SK-N-MC (cell line): Measurements from ENCODE around the gene SETD3.

Experiments used
- DNase-seq: peaks from one replicate; pipeline ENCODE4 v3.0.0-alpha.2; 2011; ENCODE audit warnings: low read depth, low spot score
- H3K27ac ChIP-seq: fragments of 200-600 bp; sonication (generic); 2 replicates; pipeline ENCODE4 v1.5.1; 2016; ENCODE audit warnings: mixed run types
- H3K36me3 ChIP-seq: fragments of 200-600 bp; sonication (generic); 2 replicates; pipeline ENCODE4 v1.6.1; 2017; ENCODE audit warnings: antibody characterized with exemption, low read length, mixed read lengths; ENCODE audit not compliant: insufficient read depth
- H3K4me3 ChIP-seq: fragments of 200-600 bp; sonication (generic); 2 replicates; pipeline ENCODE4 v1.5.1; 2016
- H3K9ac ChIP-seq: fragments of 200-600 bp; sonication (generic); 2 replicates; pipeline ENCODE4 v1.8.0; 2017; ENCODE audit warnings: mixed run types, mixed read lengths; ENCODE audit not compliant: insufficient read length
- H3K9me3 ChIP-seq: fragments of 200-600 bp; sonication (generic); 2 replicates; pipeline ENCODE4 v1.6.1; 2017; ENCODE audit warnings: low read depth, mild to moderate bottlenecking, antibody characterized with exemption, low read length, moderate library complexity, mixed read lengths
- EZH2 ChIP-seq: fragments of 200-600 bp; sonication (generic); IDR thresholded peaks from one replicate; pipeline ENCODE4 v1.6.1; 2017; ENCODE audit warnings: antibody characterized with exemption
- FOXP2 ChIP-seq: optimal IDR thresholded peaks from 2 replicates; pipeline ENCODE3; 2011; ENCODE audit warnings: mild to moderate bottlenecking, moderate library complexity; ENCODE audit not compliant: insufficient read depth; ENCODE audit errors: extremely low read length, control extremely low read depth
- POLR2AphosphoS5 ChIP-seq: IDR thresholded peaks from 2 replicates; pipeline ENCODE4 v1.6.1; 2012; ENCODE audit warnings: mild to moderate bottlenecking, low read depth, low read length, borderline replicate concordance

Gene SETD3

GRCh38 chr14:99522934-99523703 is 42.5 kb upstream of the SETD3 start:
- no peaks in the 10 kb centered on the region for H3K9me3 ChIP-seq
- no peaks in the 10 kb centered on the region for H3K36me3 ChIP-seq
- TF ChIP-seq FOXP2 (no peak), POLR2AphosphoS5 (no peak), EZH2 (no peak)
- no peak overlapping the region for H3K27ac ChIP-seq
- no peak overlapping the region for H3K9ac ChIP-seq
- no peak overlapping the region for H3K4me3 ChIP-seq
- DNase-seq: no peak

- no peaks in the 10 kb centered on the region for H3K36me3 ChIP-seq
- no peak overlapping the region for H3K9ac ChIP-seq
- no peak overlapping the region for H3K27ac ChIP-seq
- H3K9me3 ChIP-seq: no peaks in the 10 kb centered on the region
- no peak overlapping the region for H3K4me3 ChIP-seq
- no peak for TF ChIP-seq EZH2
- no peak for TF ChIP-seq POLR2AphosphoS5
- DNase-seq: no peak
Observed at GRCh38 chr14:99522457-99522891, 41.8 kb upstream of the SETD3 start.

DNA sequence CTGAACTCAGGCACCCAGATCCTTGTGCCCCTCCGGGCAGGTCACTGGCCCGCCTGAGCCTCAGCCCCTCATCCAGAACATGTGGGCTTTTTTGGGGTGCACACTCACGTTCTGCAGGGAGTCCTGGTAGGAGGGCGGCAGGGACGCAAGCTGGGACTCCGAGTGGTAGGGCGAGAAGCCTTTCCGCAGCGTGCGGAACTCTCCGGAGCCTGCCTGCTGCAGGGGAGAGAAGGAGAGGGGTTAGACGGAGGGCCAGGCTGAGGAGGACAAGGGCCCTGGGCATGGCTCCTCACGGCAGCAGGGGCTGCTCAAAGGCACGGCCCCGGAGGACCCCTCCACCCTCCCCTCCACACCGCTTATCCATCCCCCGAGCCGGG is 41.4 kb upstream of the SETD3 start:
- H3K27ac ChIP-seq: no peak overlapping the region
- no peaks in the 10 kb centered on the region for H3K36me3 ChIP-seq
- no peaks in the 10 kb centered on the region for H3K9me3 ChIP-seq
- H3K4me3 ChIP-seq: no peak overlapping the region
- TF ChIP-seq FOXP2 (no peak), EZH2 (no peak), POLR2AphosphoS5 (no peak)
- H3K9ac ChIP-seq: no peak overlapping the region
- no peak for DNase-seq

- DNase-seq: no peak
- no peak for TF ChIP-seq POLR2AphosphoS5
- no peak for TF ChIP-seq EZH2
- no peak for TF ChIP-seq FOXP2
- Histone ChIP-seq H3K36me3 (no peaks in the 10 kb centered on the region), H3K27ac (no peak overlapping the region), H3K9ac (no peak overlapping the region), H3K9me3 (no peaks in the 10 kb centered on the region), H3K4me3 (no peak overlapping the region)
Observed at GRCh38 chr14:99521176-99522024, 40.7 kb upstream of the SETD3 start.

- H3K4me3 ChIP-seq: no peak overlapping the region
- DNase-seq: no peak
- no peaks in the 10 kb centered on the region for H3K36me3 ChIP-seq
- no peak overlapping the region for H3K27ac ChIP-seq
- H3K9me3 ChIP-seq: no peaks in the 10 kb centered on the region
- no peak overlapping the region for H3K9ac ChIP-seq
- no peak for TF ChIP-seq FOXP2
- no peak for TF ChIP-seq POLR2AphosphoS5
- no peak for TF ChIP-seq EZH2
Observed at GRCh38 chr14:99520571-99521081, 40.0 kb upstream of the SETD3 start.

- H3K9ac ChIP-seq: no peak overlapping the region
- TF ChIP-seq POLR2AphosphoS5 (no peak), FOXP2 (no peak), EZH2 (no peak)
- no peaks in the 10 kb centered on the region for H3K9me3 ChIP-seq
- no peak for DNase-seq
- H3K36me3 ChIP-seq: peaks cover 3% of the 10 kb centered on the region; the same call in 1 of the 2 replicates
- H3K27ac ChIP-seq: no peak overlapping the region
- H3K4me3 ChIP-seq: no peak overlapping the region
Observed at GRCh38 chr14:99519931-99520421, 39.3 kb upstream of the SETD3 start.

GRCh38 chr14:99519347-99519881 is 38.8 kb upstream of the SETD3 start:
- no peak overlapping the region for H3K27ac ChIP-seq
- TF ChIP-seq EZH2 (no peak), POLR2AphosphoS5 (no peak), FOXP2 (no peak)

DNA sequence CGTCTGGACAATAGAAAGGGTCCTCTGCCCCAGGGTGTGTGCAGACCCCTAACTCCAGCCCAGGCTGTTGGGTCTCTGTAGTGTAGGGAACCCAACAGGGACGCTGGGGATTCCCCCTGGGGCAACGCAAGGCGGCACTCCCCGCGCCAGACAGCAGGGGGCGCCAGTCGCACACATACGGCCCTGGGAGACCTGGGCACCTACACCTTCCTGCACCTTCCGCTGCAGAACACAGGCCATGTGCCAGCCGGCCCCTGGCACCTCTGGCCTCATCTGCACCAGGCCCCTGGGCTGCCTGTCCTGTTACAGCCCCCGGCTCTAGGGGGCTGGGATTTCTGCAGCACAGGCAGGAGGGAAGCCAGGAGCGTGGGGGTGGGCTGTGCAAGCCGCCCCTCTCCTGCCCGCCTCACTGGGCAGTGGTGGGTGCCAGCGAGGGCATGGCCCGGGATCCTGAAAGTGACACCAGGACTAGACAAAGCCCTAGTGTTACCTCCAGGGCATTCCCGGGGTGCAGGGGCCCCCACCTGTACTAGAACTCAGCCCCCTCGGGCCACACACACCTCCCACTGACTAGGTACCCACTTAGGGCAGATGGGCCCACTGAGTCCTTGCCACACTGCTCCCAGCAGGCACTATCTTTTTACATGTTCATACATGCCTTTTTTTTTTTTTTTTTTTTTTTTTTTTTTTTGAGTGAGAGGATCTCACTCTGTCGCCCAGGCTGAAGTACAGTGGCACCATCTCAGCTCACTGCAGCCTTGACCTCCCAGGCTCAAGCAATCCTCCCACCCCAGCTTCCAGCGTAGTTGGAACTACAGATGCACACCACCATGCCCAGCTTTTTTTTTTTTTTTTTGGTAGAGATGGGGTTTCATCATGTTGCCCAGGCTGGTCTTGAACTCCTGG is 38.0 kb upstream of the SETD3 start:
- DNase-seq: no peak
- TF ChIP-seq EZH2 (no peak), POLR2AphosphoS5 (no peak), FOXP2 (no peak)
- H3K9me3 ChIP-seq: no peaks in the 10 kb centered on the region
- H3K4me3 ChIP-seq: no peak overlapping the region
- no peak overlapping the region for H3K27ac ChIP-seq
- H3K36me3 ChIP-seq: peaks cover 14% of the 10 kb centered on the region; the same call in 1 of the 2 replicates
- no peak overlapping the region for H3K9ac ChIP-seq

More at GRCh38 chr14:99519347-99519881, 38.8 kb upstream of the SETD3 start:
- Histone ChIP-seq H3K4me3 (no peak overlapping the region), H3K9ac (no peak overlapping the region), H3K36me3 (peaks cover 9% of the 10 kb centered on the region; the same call in 1 of the 2 replicates), H3K9me3 (no peaks in the 10 kb centered on the region)
- DNase-seq: no peak
